ENCODE data around the gene CEACAM21.

CEACAM21 gene

GRCh38 chr19:41621654-41622053 lies 45.7 kb downstream of the CEACAM21 start:
- Histone ChIP-seq H3K79me2 (ENCODE audit: insufficient read depth, low read depth) (no peaks in the 10 kb centered on the region), H2AFZ (ENCODE audit: low read depth) (no peak overlapping the region), H3K9ac (no peak overlapping the region), H3K27ac (no peak overlapping the region), H3K4me2 (no peak overlapping the region), H3K4me3 (IDR thresholded peaks at IDR 0.05; ENCODE audit: insufficient read depth, low read depth, low read length) (no peak overlapping the region), H3K4me1 (ENCODE audit: low read depth, poor library complexity, severe bottlenecking) (no peaks in the 10 kb centered on the region), H3K36me3 (ENCODE audit: insufficient read depth) (no peaks in the 10 kb centered on the region), H3K27me3 (ENCODE audit: insufficient read depth, low read depth) (peaks cover 70% of the 10 kb centered on the region), H4K20me1 (ENCODE audit: insufficient read depth) (no peaks in the 10 kb centered on the region)
- TF ChIP-seq, protein P1, sequence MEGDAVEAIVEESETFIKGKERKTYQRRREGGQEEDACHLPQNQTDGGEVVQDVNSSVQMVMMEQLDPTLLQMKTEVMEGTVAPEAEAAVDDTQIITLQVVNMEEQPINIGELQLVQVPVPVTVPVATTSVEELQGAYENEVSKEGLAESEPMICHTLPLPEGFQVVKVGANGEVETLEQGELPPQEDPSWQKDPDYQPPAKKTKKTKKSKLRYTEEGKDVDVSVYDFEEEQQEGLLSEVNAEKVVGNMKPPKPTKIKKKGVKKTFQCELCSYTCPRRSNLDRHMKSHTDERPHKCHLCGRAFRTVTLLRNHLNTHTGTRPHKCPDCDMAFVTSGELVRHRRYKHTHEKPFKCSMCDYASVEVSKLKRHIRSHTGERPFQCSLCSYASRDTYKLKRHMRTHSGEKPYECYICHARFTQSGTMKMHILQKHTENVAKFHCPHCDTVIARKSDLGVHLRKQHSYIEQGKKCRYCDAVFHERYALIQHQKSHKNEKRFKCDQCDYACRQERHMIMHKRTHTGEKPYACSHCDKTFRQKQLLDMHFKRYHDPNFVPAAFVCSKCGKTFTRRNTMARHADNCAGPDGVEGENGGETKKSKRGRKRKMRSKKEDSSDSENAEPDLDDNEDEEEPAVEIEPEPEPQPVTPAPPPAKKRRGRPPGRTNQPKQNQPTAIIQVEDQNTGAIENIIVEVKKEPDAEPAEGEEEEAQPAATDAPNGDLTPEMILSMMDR (conservative IDR thresholded peaks at IDR 0.05; ENCODE audit: low read depth, low read length) = no peak

DNA sequence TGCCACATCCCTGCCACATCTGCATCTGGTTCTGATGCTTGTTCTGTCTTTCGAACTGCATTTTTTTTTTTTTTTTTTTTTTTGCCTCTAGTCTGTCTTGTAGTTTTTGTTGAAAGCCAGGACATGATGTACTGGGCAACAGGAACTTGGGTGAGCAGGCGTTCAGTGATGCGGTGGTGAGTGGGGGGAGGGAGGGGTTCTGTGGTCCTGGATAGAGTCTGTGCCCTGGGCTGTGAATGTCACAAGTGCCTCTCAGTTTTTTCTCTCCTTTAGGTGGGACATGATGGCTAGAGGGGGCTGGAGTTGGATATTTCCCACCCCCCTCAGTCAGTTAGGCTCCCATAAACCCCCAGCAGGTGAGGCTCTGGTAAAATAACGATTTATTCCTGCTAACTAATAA lies 47.4 kb downstream of the CEACAM21 start:
- TF ChIP-seq, protein P1 (conservative IDR thresholded peaks at IDR 0.05; ENCODE audit: low read depth, low read length) = no peak
- no peaks in the 10 kb centered on the region for H3K4me1 ChIP-seq (ENCODE audit: low read depth, poor library complexity, severe bottlenecking)

GRCh38 chr19:41624515-41624914 lies 48.5 kb downstream of the CEACAM21 start:
- Histone ChIP-seq H3K9ac (no peak overlapping the region), H3K36me3 (ENCODE audit: insufficient read depth) (no peaks in the 10 kb centered on the region), H3K27ac (no peak overlapping the region), H4K20me1 (ENCODE audit: insufficient read depth) (no peaks in the 10 kb centered on the region), H3K27me3 (ENCODE audit: insufficient read depth, low read depth) (peaks cover 89% of the 10 kb centered on the region), H3K4me3 (IDR thresholded peaks at IDR 0.05; ENCODE audit: insufficient read depth, low read depth, low read length) (no peak overlapping the region), H3K4me2 (no peak overlapping the region), H3K4me1 (ENCODE audit: low read depth, poor library complexity, severe bottlenecking) (no peaks in the 10 kb centered on the region), H2AFZ (ENCODE audit: low read depth) (no peak overlapping the region), H3K79me2 (ENCODE audit: insufficient read depth, low read depth) (no peaks in the 10 kb centered on the region)
- TF ChIP-seq, protein P1 (conservative IDR thresholded peaks at IDR 0.05; ENCODE audit: low read depth, low read length) = no peak

More for the DNA sequence above, 47.4 kb downstream of the CEACAM21 start:
- no peak overlapping the region for H3K9ac ChIP-seq
- no peak overlapping the region for H3K4me3 ChIP-seq (IDR thresholded peaks at IDR 0.05; ENCODE audit: insufficient read depth, low read depth, low read length)
- no peak overlapping the region for H2AFZ ChIP-seq (ENCODE audit: low read depth)
- no peaks in the 10 kb centered on the region for H3K36me3 ChIP-seq (ENCODE audit: insufficient read depth)
- no peak overlapping the region for H3K4me2 ChIP-seq
- peaks cover 78% of the 10 kb centered on the region for H3K27me3 ChIP-seq (ENCODE audit: insufficient read depth, low read depth)
- no peaks in the 10 kb centered on the region for H4K20me1 ChIP-seq (ENCODE audit: insufficient read depth)
- no peak overlapping the region for H3K27ac ChIP-seq
- H3K79me2 ChIP-seq (ENCODE audit: insufficient read depth, low read depth) = no peaks in the 10 kb centered on the region

GRCh38 chr19:41624937-41625336 lies 49.0 kb downstream of the CEACAM21 start:
- Histone ChIP-seq H3K27me3 (ENCODE audit: insufficient read depth, low read depth) (peaks cover 93% of the 10 kb centered on the region), H4K20me1 (ENCODE audit: insufficient read depth) (no peaks in the 10 kb centered on the region), H3K79me2 (ENCODE audit: insufficient read depth, low read depth) (no peaks in the 10 kb centered on the region), H3K4me1 (ENCODE audit: low read depth, poor library complexity, severe bottlenecking) (no peaks in the 10 kb centered on the region), H3K9ac (no peak overlapping the region), H2AFZ (ENCODE audit: low read depth) (no peak overlapping the region), H3K4me2 (no peak overlapping the region), H3K27ac (no peak overlapping the region), H3K4me3 (IDR thresholded peaks at IDR 0.05; ENCODE audit: insufficient read depth, low read depth, low read length) (no peak overlapping the region), H3K36me3 (ENCODE audit: insufficient read depth) (no peaks in the 10 kb centered on the region)
- TF ChIP-seq, protein P1 (conservative IDR thresholded peaks at IDR 0.05; ENCODE audit: low read depth, low read length) = no peak
